HepG2 (cell line): Measurements from ENCODE around the gene CDCP2. TPM values are rescaled to one million over a fixed set of nuclear protein-coding genes. Genes with fewer than 3 reads are reported as not detected.

Experiments
- ATAC-seq: fragments of 200-7000 bp; cut with Tn5 transposase; 3 replicates; pipeline ENCODE4 v1.9.1; 2020; ENCODE audit warnings: mild to moderate bottlenecking, moderate library complexity
- BruUV-seq: library from RNA; stranded (reverse); fragments of 400-500 nt; replicated peaks from 2 replicates; lab custom pipeline; 2021; lab: Mats Ljungman, UMichigan
- CTCF ChIA-PET: fragments of 300-600 bp; formaldehyde crosslinking; extraction: SDS; loops from one replicate; lab custom pipeline; 2021; ENCODE audit warnings: low total read pairs, inconsistent platforms, low intra/inter-chr PET ratio; lab: Yijun Ruan, JAX
- POLR2A ChIA-PET: fragments of 350-600 bp; sonication (Branson Sonifier 250); formaldehyde crosslinking; loops from one replicate; lab custom pipeline; 2020; ENCODE audit warnings: antibody characterized with exemption, inconsistent platforms; lab: Yijun Ruan, JAX
- DNase-seq: peaks from one replicate; pipeline ENCODE4 v3.0.0-alpha.2; 2015; ENCODE audit warnings: low spot score
- FAIRE-seq: peaks from 3 replicates; lab custom pipeline; 2011; peaks lifted over from hg19 to GRCh38; lab: Jason Lieb, UNC
- H2AFZ ChIP-seq: one replicate; pipeline ENCODE4 v1.6.1; 2011; ENCODE audit warnings: low read length, inconsistent platforms
- H3K27ac ChIP-seq: fragments of 300-600 bp; 3 replicates; pipeline ENCODE4 v1.8.0; 2011; ENCODE audit warnings: mixed run types, mild to moderate bottlenecking, mixed read lengths, low read length, inconsistent platforms; ENCODE audit not compliant: insufficient read depth; ENCODE audit errors: extremely low read length
- H3K27me3 ChIP-seq, 2 experiments: fragments of 200-600 bp in 1 of 2; 2 replicates in 1 of 2; 3 replicates in 1 of 2; pipeline versions ENCODE4 v1.6.0 to v1.8.0; 2011; ENCODE audit warnings: low read length in 2 of 2, mild to moderate bottlenecking in 2 of 2, moderate library complexity in 2 of 2, inconsistent platforms in 1 of 2; ENCODE audit not compliant: insufficient read depth in 2 of 2, control insufficient read depth in 1 of 2
- H3K36me3 ChIP-seq, 2 experiments: fragments of 200-600 bp in 1 of 2; replicated peaks in 1 of 2; 2 replicates in 1 of 2; 3 replicates in 1 of 2; pipeline versions ENCODE4 v1.5.1 to v1.8.0; 2011; ENCODE audit warnings: low read length in 2 of 2, inconsistent platforms in 1 of 2; ENCODE audit not compliant: insufficient read depth in 2 of 2, control insufficient read depth in 1 of 2
- H3K4me1 ChIP-seq: 2 replicates; pipeline ENCODE4 v1.5.1; 2012; ENCODE audit warnings: low read length, inconsistent platforms; ENCODE audit not compliant: insufficient read depth
- H3K4me2 ChIP-seq: 2 replicates; pipeline ENCODE4 v1.6.0; 2011; ENCODE audit warnings: low read depth, low read length, inconsistent platforms
- H3K4me3 ChIP-seq, 3 experiments: fragments of 200-600 bp in 1 of 3; sonication (generic), shearing (Covaris generic) in 1 of 3; replicated peaks in 1 of 3; 2 replicates each; pipeline ENCODE4 v1.5.1; 2011 to 2016; ENCODE audit warnings: low read length in 3 of 3, inconsistent platforms in 2 of 3, low read depth in 2 of 3, mild to moderate bottlenecking in 2 of 3, control low read depth in 1 of 3, mixed read lengths in 1 of 3; ENCODE audit not compliant: insufficient read depth in 1 of 3
- H3K79me2 ChIP-seq: one replicate; pipeline ENCODE4 v1.6.1; 2011; ENCODE audit warnings: low read length, inconsistent platforms; ENCODE audit not compliant: insufficient read depth
- H3K9ac ChIP-seq: 2 replicates; pipeline ENCODE4 v1.6.0; 2011; ENCODE audit warnings: mild to moderate bottlenecking, low read depth, low read length, inconsistent platforms; ENCODE audit not compliant: insufficient read depth
- H3K9me3 ChIP-seq: 2 replicates; pipeline ENCODE4 v1.5.1; 2012; ENCODE audit warnings: mild to moderate bottlenecking, low read length
- H4K20me1 ChIP-seq: 2 replicates; pipeline ENCODE4 v1.6.0; 2011; ENCODE audit warnings: inconsistent platforms, mild to moderate bottlenecking, low read length, moderate library complexity; ENCODE audit not compliant: insufficient read depth
- CENPT ChIP-seq: sonication (generic); formaldehyde crosslinking; IDR thresholded peaks from 2 replicates; pipeline ENCODE4 v1.8.0; 2022; ENCODE audit warnings: low read depth, mild to moderate bottlenecking, moderate library complexity, missing genetic modification reagents
- KLF15 ChIP-seq: sonication (generic); formaldehyde crosslinking; IDR thresholded peaks from 2 replicates; pipeline ENCODE4 v1.8.1; 2023; ENCODE audit warnings: borderline replicate concordance, mild to moderate bottlenecking, inconsistent platforms, missing genetic modification reagents, mixed read lengths
- NAIF1 ChIP-seq: sonication (generic); formaldehyde crosslinking; IDR thresholded peaks from 2 replicates; pipeline ENCODE4 v1.5.0; 2020; ENCODE audit warnings: mild to moderate bottlenecking, missing genetic modification reagents, borderline replicate concordance
- NFATC3 ChIP-seq: sonication (generic); formaldehyde crosslinking; IDR thresholded peaks from 2 replicates; pipeline ENCODE4 v1.5.1; 2020; ENCODE audit warnings: mild to moderate bottlenecking, missing genetic modification reagents
- SIX4 ChIP-seq: sonication (generic); formaldehyde crosslinking; IDR thresholded peaks from 2 replicates; pipeline ENCODE4 v1.4.0; 2020; ENCODE audit warnings: missing genetic modification reagents
- SMYD3 ChIP-seq: sonication (generic); formaldehyde crosslinking; IDR thresholded peaks from 2 replicates; pipeline ENCODE4 v1.8.1; 2023; ENCODE audit warnings: mild to moderate bottlenecking, missing genetic modification reagents
- ZNF354B ChIP-seq: sonication (generic); formaldehyde crosslinking; IDR thresholded peaks from 2 replicates; pipeline ENCODE4 v1.8.0; 2022; ENCODE audit warnings: mild to moderate bottlenecking, missing genetic modification reagents
- ZNF572 ChIP-seq: sonication (generic); formaldehyde crosslinking; IDR thresholded peaks from 2 replicates; pipeline ENCODE4 v1.5.1; 2020; ENCODE audit warnings: mild to moderate bottlenecking, missing genetic modification reagents
- ZNF792 ChIP-seq: IDR thresholded peaks from 2 replicates; pipeline ENCODE4 v1.6.1; 2016
- ZNF841 ChIP-seq: sonication (generic); formaldehyde crosslinking; IDR thresholded peaks from 2 replicates; pipeline ENCODE4 v1.8.1; 2023; ENCODE audit warnings: missing genetic modification reagents, borderline replicate concordance
- WGBS: methylation state at CpG from one replicate; pipeline ENCODE4 v1.1.6; 2017; ENCODE audit warnings: low lambda C conversion rate; 5-methylcytosine and 5-hydroxymethylcytosine counted together
- in situ Hi-C: cut with HindIII; loops from 2 replicates; pipeline ENCODE4 v1.10.0; 2017; ENCODE audit warnings: low pct_unique_long_range_greater_than_20kb; ENCODE audit not compliant: extremely low pct_ligation_motif_present
- intact Hi-C: fragments of 100-400 bp; cut with micrococcal nuclease; formaldehyde crosslinking; loops from one replicate; pipeline ENCODE4 v1.10.0; 2022; ENCODE audit not compliant: unreplicated experiment
- polyA plus RNA-seq, 8 experiments: library from polyadenylated mRNA; depleted of rRNA in 3 of 8; stranded (reverse) in 7 of 8; unstranded in 1 of 8; fragments of >200 nt; fragmentation: Illumina TruSeq in 4 of 8; extraction: Trizol in 4 of 8; gene quantifications; 2 replicates each; pipeline versions ENCODE4 v1.2.1 to v1.2.3, GENCODE V29; 2011 to 2016; ENCODE audit warnings: low read depth in 4 of 8, missing spikeins in 1 of 8, mixed read lengths in 1 of 8; ENCODE audit not compliant: insufficient read depth in 1 of 8
- total RNA-seq, 5 experiments: library from RNA; depleted of rRNA; stranded (reverse); fragments of >200 nt; fragmentation: Illumina TruSeq; extraction: Trizol; gene quantifications; 2 replicates each; pipeline ENCODE4 v1.2.3, GENCODE V29; 2016; ENCODE audit warnings: low read depth in 1 of 5
- TF ChIP-seq, protein P1 (sequence below): sonication (generic); formaldehyde crosslinking; IDR thresholded peaks from 2 replicates; pipeline ENCODE4 v1.4.0; 2020; ENCODE audit warnings: missing genetic modification reagents, borderline replicate concordance

The CDCP2 gene
- total and polyA plus RNA-seq, 2 of the 13 experiments (the other 11 are each of a cell fraction or from before 2014, with no cell fraction given): not detected

GRCh38 chr1:54171016-54171415, 18.2 kb upstream of the CDCP2 start:
- no peaks in the 10 kb centered on the region for H3K4me1 ChIP-seq
- no peak for FAIRE-seq
- no TSS peak for BruUV-seq
- no peaks in the 10 kb centered on the region; a peak in 1 of 5 replicates for H3K27me3 ChIP-seq
- no peak for DNase-seq
- no peak for ATAC-seq
- H3K79me2 ChIP-seq: no peaks in the 10 kb centered on the region
- TF ChIP-seq ZNF841 (no peak), ZNF572 (CRISPR knock-in tag) (no peak), ZNF792 (CRISPR knock-in tag) (no peak), SMYD3 (no peak), SIX4 (CRISPR knock-in tag) (no peak), KLF15 (CRISPR knock-in tag) (no peak), NAIF1 (CRISPR knock-in tag) (no peak), NFATC3 (CRISPR knock-in tag) (no peak), CENPT (no peak), ZNF354B (no peak)
- TF ChIP-seq, protein P1, sequence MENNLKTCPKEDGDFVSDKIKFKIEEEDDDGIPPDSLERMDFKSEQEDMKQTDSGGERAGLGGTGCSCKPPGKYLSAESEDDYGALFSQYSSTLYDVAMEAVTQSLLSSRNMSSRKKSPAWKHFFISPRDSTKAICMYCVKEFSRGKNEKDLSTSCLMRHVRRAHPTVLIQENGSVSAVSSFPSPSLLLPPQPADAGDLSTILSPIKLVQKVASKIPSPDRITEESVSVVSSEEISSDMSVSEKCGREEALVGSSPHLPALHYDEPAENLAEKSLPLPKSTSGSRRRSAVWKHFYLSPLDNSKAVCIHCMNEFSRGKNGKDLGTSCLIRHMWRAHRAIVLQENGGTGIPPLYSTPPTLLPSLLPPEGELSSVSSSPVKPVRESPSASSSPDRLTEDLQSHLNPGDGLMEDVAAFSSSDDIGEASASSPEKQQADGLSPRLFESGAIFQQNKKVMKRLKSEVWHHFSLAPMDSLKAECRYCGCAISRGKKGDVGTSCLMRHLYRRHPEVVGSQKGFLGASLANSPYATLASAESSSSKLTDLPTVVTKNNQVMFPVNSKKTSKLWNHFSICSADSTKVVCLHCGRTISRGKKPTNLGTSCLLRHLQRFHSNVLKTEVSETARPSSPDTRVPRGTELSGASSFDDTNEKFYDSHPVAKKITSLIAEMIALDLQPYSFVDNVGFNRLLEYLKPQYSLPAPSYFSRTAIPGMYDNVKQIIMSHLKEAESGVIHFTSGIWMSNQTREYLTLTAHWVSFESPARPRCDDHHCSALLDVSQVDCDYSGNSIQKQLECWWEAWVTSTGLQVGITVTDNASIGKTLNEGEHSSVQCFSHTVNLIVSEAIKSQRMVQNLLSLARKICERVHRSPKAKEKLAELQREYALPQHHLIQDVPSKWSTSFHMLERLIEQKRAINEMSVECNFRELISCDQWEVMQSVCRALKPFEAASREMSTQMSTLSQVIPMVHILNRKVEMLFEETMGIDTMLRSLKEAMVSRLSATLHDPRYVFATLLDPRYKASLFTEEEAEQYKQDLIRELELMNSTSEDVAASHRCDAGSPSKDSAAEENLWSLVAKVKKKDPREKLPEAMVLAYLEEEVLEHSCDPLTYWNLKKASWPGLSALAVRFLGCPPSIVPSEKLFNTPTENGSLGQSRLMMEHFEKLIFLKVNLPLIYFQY (CRISPR knock-in tag): no peak
- in situ Hi-C loops (no loop called here), intact Hi-C loops (no loop called here)
- no peak overlapping the region for H3K27ac ChIP-seq
- no peaks in the 10 kb centered on the region for H4K20me1 ChIP-seq
- H3K4me3 ChIP-seq: no peak overlapping the region
- H3K9ac ChIP-seq: no peak overlapping the region
- WGBS: 67% methylated on average over 8 of the region's 8 CpGs
- no peaks in the 10 kb centered on the region for H3K9me3 ChIP-seq
- CTCF ChIA-PET: no interaction called here
- H2AFZ ChIP-seq: no peak overlapping the region
- POLR2A ChIA-PET: interaction anchor here (1.1 kb wide), 1 partner anchor 48 kb away, joined by 3 read pairs; no protein-coding TSS in a partner anchor
- H3K4me2 ChIP-seq: no peak overlapping the region
- no peaks in the 10 kb centered on the region for H3K36me3 ChIP-seq
